Measurements from ENCODE around the gene ZNF563. TPM values are rescaled to one million over a fixed set of nuclear protein-coding genes. Genes with fewer than 3 reads are reported as not detected.

The ZNF563 gene
- polyA plus RNA-seq, 2 of the 4 experiments (the other 2 are of a cell fraction), result not detected

GRCh38 chr19:12270854-12271253 lies 62.6 kb downstream of the ZNF563 start (continued):
- no peak for TF ChIP-seq HOXB5 (CRISPR knock-in tag; IDR thresholded peaks at IDR 0.05)

Small RNAs within 50 kb of the gene (small RNA-seq; reads per million reads assigned to genes)
- gene RPS29P23, result 0 reads per million in 6 experiments

Other genes with a start within 250 kb of the ZNF563 start
- 0.34 and 0.46 TPM in 2 replicates for gene ZNF20, start 193.3 kb downstream of the ZNF563 start, polyA plus RNA-seq (2011; rRNA removed)
- gene ZNF20, start 193.3 kb downstream of the ZNF563 start, polyA plus RNA-seq (2017; fragmentation: RNase III; extraction: RNeasy Plus Mini Kit Qiagen cat#74134 plus additional on column Dnase treatment), result 0.20 to 0.41 TPM (median 0.37 TPM) in 3 replicates
- gene ZNF625, start 176.9 kb downstream of the ZNF563 start, polyA plus RNA-seq (2011; rRNA removed), result not detected in 2 replicates
- not detected in 3 replicates for gene ZNF625, start 176.9 kb downstream of the ZNF563 start, polyA plus RNA-seq (2017; fragmentation: RNase III; extraction: RNeasy Plus Mini Kit Qiagen cat#74134 plus additional on column Dnase treatment)
- 2.2 and 2.3 TPM in 2 replicates for gene ZNF136, start 170.5 kb downstream of the ZNF563 start, polyA plus RNA-seq (2011; rRNA removed)
- 1.4 to 1.6 TPM (median 1.5 TPM) in 3 replicates for gene ZNF136, start 170.5 kb downstream of the ZNF563 start, polyA plus RNA-seq (2017; fragmentation: RNase III; extraction: RNeasy Plus Mini Kit Qiagen cat#74134 plus additional on column Dnase treatment)
- 0.65 and 0.74 TPM in 2 replicates for gene ZNF44, start 38.8 kb downstream of the ZNF563 start, polyA plus RNA-seq (2011; rRNA removed)
- 0.66 to 0.80 TPM (median 0.76 TPM) in 3 replicates for gene ZNF44, start 38.8 kb downstream of the ZNF563 start, polyA plus RNA-seq (2017; fragmentation: RNase III; extraction: RNeasy Plus Mini Kit Qiagen cat#74134 plus additional on column Dnase treatment)
- not detected in 2 replicates for gene ZNF442, start 32.0 kb upstream of the ZNF563 start, polyA plus RNA-seq (2011; rRNA removed)
- not detected in 3 replicates for gene ZNF442, start 32.0 kb upstream of the ZNF563 start, polyA plus RNA-seq (2017; fragmentation: RNase III; extraction: RNeasy Plus Mini Kit Qiagen cat#74134 plus additional on column Dnase treatment)
- 2.4 and 2.7 TPM in 2 replicates for gene ZNF799, start 67.6 kb upstream of the ZNF563 start, polyA plus RNA-seq (2011; rRNA removed)
- 1.7 TPM in 3 replicates for gene ZNF799, start 67.6 kb upstream of the ZNF563 start, polyA plus RNA-seq (2017; fragmentation: RNase III; extraction: RNeasy Plus Mini Kit Qiagen cat#74134 plus additional on column Dnase treatment)
- 1.0 and 1.1 TPM in 2 replicates for gene ZNF443, start 107.4 kb upstream of the ZNF563 start, polyA plus RNA-seq (2011; rRNA removed)
- 1.0 to 1.1 TPM (median 1.1 TPM) in 3 replicates for gene ZNF443, start 107.4 kb upstream of the ZNF563 start, polyA plus RNA-seq (2017; fragmentation: RNase III; extraction: RNeasy Plus Mini Kit Qiagen cat#74134 plus additional on column Dnase treatment)
- 0.01 TPM in 1 of 2 replicates, not detected in the other for gene ZNF709, start 151.2 kb upstream of the ZNF563 start, polyA plus RNA-seq (2011; rRNA removed)
- gene ZNF709, start 151.2 kb upstream of the ZNF563 start, polyA plus RNA-seq (2017; fragmentation: RNase III; extraction: RNeasy Plus Mini Kit Qiagen cat#74134 plus additional on column Dnase treatment), result 0.04 to 0.10 TPM in 2 of 3 replicates, not detected in the other
- gene ZNF564, start 217.8 kb upstream of the ZNF563 start, polyA plus RNA-seq (2011; rRNA removed), result 2.5 and 3.0 TPM in 2 replicates
- gene ZNF564, start 217.8 kb upstream of the ZNF563 start, polyA plus RNA-seq (2017; fragmentation: RNase III; extraction: RNeasy Plus Mini Kit Qiagen cat#74134 plus additional on column Dnase treatment), result 1.6 to 1.9 TPM (median 1.8 TPM) in 3 replicates

Measured in A549 (cell line).